ENCODE results near the gene CADPS2. TPM values are rescaled to one million over a fixed set of nuclear protein-coding genes. Genes with fewer than 3 reads are reported as not detected.
A peak's percentile ranks its signal among the peaks of the same experiment; 100 is the strongest.

Gene CADPS2
- total RNA-seq, 1 donor from 2014 or later: 4.3 TPM

GRCh38 chr7:122402235-122402634, 484.0 kb downstream of the CADPS2 start:
- peaks cover 21% of the 10 kb centered on the region for H3K4me1 Mint-ChIP-seq (ENCODE audit: low read depth)
- H3K27ac Mint-ChIP-seq: no peak overlapping the region
- H3K4me3 Mint-ChIP-seq (ENCODE audit: low read depth): no peak overlapping the region
- DNase-seq (ENCODE audit: low spot score, unreplicated experiment): no peak
- peaks cover 2% of the 10 kb centered on the region for H3K9me3 Mint-ChIP-seq (ENCODE audit: low read depth)
- H3K27me3 Mint-ChIP-seq: no peaks in the 10 kb centered on the region
- TF ChIP-seq, protein P1, sequence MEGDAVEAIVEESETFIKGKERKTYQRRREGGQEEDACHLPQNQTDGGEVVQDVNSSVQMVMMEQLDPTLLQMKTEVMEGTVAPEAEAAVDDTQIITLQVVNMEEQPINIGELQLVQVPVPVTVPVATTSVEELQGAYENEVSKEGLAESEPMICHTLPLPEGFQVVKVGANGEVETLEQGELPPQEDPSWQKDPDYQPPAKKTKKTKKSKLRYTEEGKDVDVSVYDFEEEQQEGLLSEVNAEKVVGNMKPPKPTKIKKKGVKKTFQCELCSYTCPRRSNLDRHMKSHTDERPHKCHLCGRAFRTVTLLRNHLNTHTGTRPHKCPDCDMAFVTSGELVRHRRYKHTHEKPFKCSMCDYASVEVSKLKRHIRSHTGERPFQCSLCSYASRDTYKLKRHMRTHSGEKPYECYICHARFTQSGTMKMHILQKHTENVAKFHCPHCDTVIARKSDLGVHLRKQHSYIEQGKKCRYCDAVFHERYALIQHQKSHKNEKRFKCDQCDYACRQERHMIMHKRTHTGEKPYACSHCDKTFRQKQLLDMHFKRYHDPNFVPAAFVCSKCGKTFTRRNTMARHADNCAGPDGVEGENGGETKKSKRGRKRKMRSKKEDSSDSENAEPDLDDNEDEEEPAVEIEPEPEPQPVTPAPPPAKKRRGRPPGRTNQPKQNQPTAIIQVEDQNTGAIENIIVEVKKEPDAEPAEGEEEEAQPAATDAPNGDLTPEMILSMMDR (IDR thresholded peaks at IDR 0.05; ENCODE audit: unreplicated experiment): no peak
- H3K36me3 Mint-ChIP-seq (ENCODE audit: insufficient read depth): no peaks in the 10 kb centered on the region

DNA sequence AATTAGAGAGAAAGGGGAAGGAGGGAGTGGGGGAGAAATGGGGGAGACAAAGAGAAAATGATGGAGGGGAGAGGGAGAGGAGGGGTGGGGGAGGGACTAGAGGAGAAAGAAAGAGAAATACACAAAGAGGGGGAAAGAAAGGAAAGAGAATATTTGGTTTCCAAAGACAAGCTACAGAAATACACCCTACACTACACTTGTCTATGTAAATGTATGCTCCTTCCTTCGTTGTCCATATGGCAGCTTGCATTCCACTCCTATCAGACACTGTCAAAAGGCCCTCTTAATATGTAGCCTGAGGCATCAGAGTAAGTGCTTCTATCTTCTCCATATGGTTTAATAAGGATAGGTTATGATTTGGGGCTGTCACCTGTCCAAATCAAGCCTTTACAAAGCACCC, 488.9 kb downstream of the CADPS2 start:
- Mint-ChIP-seq H3K36me3 (ENCODE audit: insufficient read depth) (no peaks in the 10 kb centered on the region), H3K4me3 (ENCODE audit: low read depth) (no peak overlapping the region), H3K9me3 (ENCODE audit: low read depth) (no peaks in the 10 kb centered on the region), H3K4me1 (ENCODE audit: low read depth) (peaks cover 14% of the 10 kb centered on the region), H3K27ac (no peak overlapping the region), H3K27me3 (no peaks in the 10 kb centered on the region)
- no peak for DNase-seq (ENCODE audit: low spot score, unreplicated experiment)
- TF ChIP-seq, protein P1 (IDR thresholded peaks at IDR 0.05; ENCODE audit: unreplicated experiment): no peak

DNA sequence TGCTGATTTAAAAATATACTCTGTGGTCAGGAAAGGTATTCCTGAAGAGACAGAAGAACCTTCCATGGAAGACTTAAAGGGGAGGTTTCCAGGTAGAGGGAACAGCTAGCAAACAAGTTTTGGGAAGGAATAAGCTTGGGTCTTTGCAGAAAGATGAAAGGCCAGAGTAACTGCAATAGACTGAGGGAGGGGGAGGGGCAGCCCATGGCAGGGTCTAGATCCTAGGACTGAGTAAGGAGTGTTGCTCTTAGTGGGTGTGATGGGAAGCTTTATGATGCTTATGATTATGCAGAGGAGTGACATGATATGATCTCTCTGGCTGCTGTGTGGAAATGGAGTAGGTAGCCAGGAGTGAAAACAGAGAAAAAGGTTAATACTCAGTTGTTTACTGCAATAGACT, 491.7 kb downstream of the CADPS2 start:
- TF ChIP-seq, protein P1 (IDR thresholded peaks at IDR 0.05; ENCODE audit: unreplicated experiment): no peak
- H3K27ac Mint-ChIP-seq: no peak overlapping the region
- no peaks in the 10 kb centered on the region for H3K36me3 Mint-ChIP-seq (ENCODE audit: insufficient read depth)
- no peaks in the 10 kb centered on the region for H3K4me1 Mint-ChIP-seq (ENCODE audit: low read depth)
- no peak for DNase-seq (ENCODE audit: low spot score, unreplicated experiment)
- no peaks in the 10 kb centered on the region for H3K27me3 Mint-ChIP-seq
- no peaks in the 10 kb centered on the region for H3K9me3 Mint-ChIP-seq (ENCODE audit: low read depth)
- H3K4me3 Mint-ChIP-seq (ENCODE audit: low read depth): no peak overlapping the region

- no peaks in the 10 kb centered on the region for H3K36me3 Mint-ChIP-seq (ENCODE audit: insufficient read depth)
- peaks cover 3% of the 10 kb centered on the region for H3K9me3 Mint-ChIP-seq (ENCODE audit: low read depth)
- no peaks in the 10 kb centered on the region for H3K27me3 Mint-ChIP-seq
- peaks cover 7% of the 10 kb centered on the region for H3K4me1 Mint-ChIP-seq (ENCODE audit: low read depth)
- H3K4me3 Mint-ChIP-seq (ENCODE audit: low read depth): no peak overlapping the region
- TF ChIP-seq, protein P1 (IDR thresholded peaks at IDR 0.05; ENCODE audit: unreplicated experiment): no peak
- DNase-seq (ENCODE audit: low spot score, unreplicated experiment): no peak
- no peak overlapping the region for H3K27ac Mint-ChIP-seq
Observed at GRCh38 chr7:122384528-122384927, 501.7 kb downstream of the CADPS2 start.

DNA sequence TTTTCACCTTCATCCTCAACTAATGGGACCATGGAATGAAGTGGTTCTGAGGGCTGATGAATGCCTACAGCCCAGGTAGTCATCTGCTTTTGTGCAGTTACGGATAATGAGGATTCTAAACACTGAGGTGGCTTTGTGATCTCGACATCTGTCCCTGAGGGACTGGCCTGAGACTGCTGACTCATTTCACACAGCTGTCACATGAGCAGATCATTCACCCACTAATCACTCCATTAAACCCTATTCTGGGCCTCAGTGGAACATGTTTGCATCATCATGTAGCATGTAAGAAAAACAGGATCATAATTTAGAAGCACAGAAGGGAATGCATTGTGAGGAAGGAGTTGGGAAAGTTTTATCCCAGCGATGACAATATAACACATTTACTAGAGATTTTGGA, 502.3 kb downstream of the CADPS2 start:
- H3K4me1 Mint-ChIP-seq (ENCODE audit: low read depth): peaks cover 7% of the 10 kb centered on the region
- H3K36me3 Mint-ChIP-seq (ENCODE audit: insufficient read depth): no peaks in the 10 kb centered on the region
- H3K27ac Mint-ChIP-seq: peak overlapping the region; percentile 44
- H3K27me3 Mint-ChIP-seq: no peaks in the 10 kb centered on the region
- TF ChIP-seq, protein P1 (IDR thresholded peaks at IDR 0.05; ENCODE audit: unreplicated experiment): no peak
- DNase-seq (ENCODE audit: low spot score, unreplicated experiment): no peak
- peaks cover 3% of the 10 kb centered on the region for H3K9me3 Mint-ChIP-seq (ENCODE audit: low read depth)
- H3K4me3 Mint-ChIP-seq (ENCODE audit: low read depth): no peak overlapping the region

All from progenitor cell of endocrine pancreas (in vitro differentiated cells).